Suppressor macrophage treated with lipopolysaccharide for 1 hour (primary cell): ENCODE data around the gene ARMC6.
"Not testable (repeated sequence)": the region's sequence is repeated elsewhere in the genome, so short reads cannot be mapped to it uniquely, and the experiment has no call there.

Experiments used
- DNase-seq, 3 donors: peaks; one replicate each; pipeline ENCODE4 v3.0.0-alpha.2; 2020 to 2022

The ARMC6 gene

GRCh38 chr19:19077103-19077502, 43.7 kb downstream of the ARMC6 start:
- DNase-seq = peak; percentile 21 to 35 (median 28)

- DNase-seq = no peak
These were observed 45.4 kb downstream of the ARMC6 start for GRCh38 chr19:19078801-19079200.

- no peak for DNase-seq
These were observed 46.2 kb downstream of the ARMC6 start for GRCh38 chr19:19079571-19079970.

GRCh38 chr19:19081642-19082151, 48.3 kb downstream of the ARMC6 start:
- no peak for DNase-seq

GRCh38 chr19:19083413-19084178, 50.2 kb downstream of the ARMC6 start:
- no peak for DNase-seq

- DNase-seq = peak in 1 of 3 donors; percentile 10
These were observed 54.3 kb downstream of the ARMC6 start for GRCh38 chr19:19087676-19088075.

- DNase-seq = no peak
These were observed 61.1 kb downstream of the ARMC6 start for GRCh38 chr19:19094513-19094912.

- DNase-seq = peak in 1 of 3 donors; percentile 7
These were observed 62.3 kb downstream of the ARMC6 start for GRCh38 chr19:19095691-19096090.

GRCh38 chr19:19096641-19097627, 63.5 kb downstream of the ARMC6 start:
- DNase-seq = peak in 1 of 3 donors; percentile 10

GRCh38 chr19:19098084-19098702, 64.8 kb downstream of the ARMC6 start:
- DNase-seq = no peak

GRCh38 chr19:19098703-19099632, 65.6 kb downstream of the ARMC6 start:
- no peak for DNase-seq

- peak in 1 of 3 donors; percentile 9 for DNase-seq
These were observed 68.1 kb downstream of the ARMC6 start for GRCh38 chr19:19101540-19101939.

GRCh38 chr19:19102566-19102965, 69.2 kb downstream of the ARMC6 start:
- DNase-seq = not testable (repeated sequence)

- no peak for DNase-seq
These were observed 69.8 kb downstream of the ARMC6 start for GRCh38 chr19:19103167-19103566.

- DNase-seq = peak in 1 of 3 donors; percentile 11
These were observed 72.1 kb downstream of the ARMC6 start for GRCh38 chr19:19105365-19106055.

GRCh38 chr19:19106056-19106551, 72.7 kb downstream of the ARMC6 start:
- DNase-seq = no peak

GRCh38 chr19:19106938-19107337, 73.5 kb downstream of the ARMC6 start:
- not testable (repeated sequence) for DNase-seq

- DNase-seq = no peak
These were observed 74.3 kb downstream of the ARMC6 start for GRCh38 chr19:19107654-19108053.
